ENCODE data around the gene RACK1. TPM values are rescaled to one million over a fixed set of nuclear protein-coding genes. Genes with fewer than 3 reads are reported as not detected.

RACK1 gene
- total and polyA plus RNA-seq, 8 donors = 814 to 3,034 (median 2,078) TPM

GRCh38 chr5:181259283-181259682 is 15.6 kb upstream of the RACK1 start:
- peak overlapping the region; percentile 85 to 92 (median 87) for H3K4me3 ChIP-seq
- no peak for DNase-seq
- no peaks in the 10 kb centered on the region for H3K27me3 ChIP-seq
- no peak for TF ChIP-seq CTCF (IDR thresholded peaks at IDR 0.05)
- no peak for TF ChIP-seq EP300 (IDR thresholded peaks at IDR 0.05)
- no peak for TF ChIP-seq POLR2AphosphoS5 (IDR thresholded peaks at IDR 0.05)
- no peak for TF ChIP-seq POLR2A (IDR thresholded peaks at IDR 0.05)
- 14 to 44% (median 29%) methylated on average over 2 of the region's 2 CpGs for WGBS, 5 donors
- peak overlapping the region in 4 of 5 donors; percentile 98 to 100 (median 99) for H3K27ac ChIP-seq
- peaks cover 49 to 77% (median 68%) of the 10 kb centered on the region in 4 donors for H3K4me1 ChIP-seq
- intact Hi-C loops (cut with DNase I; ENCODE audit: low total_unique reads) = no loop called here
- H3K9me3 ChIP-seq = no peaks in the 10 kb centered on the region
- peaks cover 0 to 39% (median 27%) of the 10 kb centered on the region in 4 donors for H3K36me3 ChIP-seq

- no peak for TF ChIP-seq POLR2A (IDR thresholded peaks at IDR 0.05)
- no peak for TF ChIP-seq EP300 (IDR thresholded peaks at IDR 0.05)
- TF ChIP-seq POLR2AphosphoS5 (IDR thresholded peaks at IDR 0.05) = no peak
- TF ChIP-seq CTCF (IDR thresholded peaks at IDR 0.05) = no peak
- Histone ChIP-seq H3K4me1 (peaks cover 51 to 84% (median 73%) of the 10 kb centered on the region in 4 donors), H3K36me3 (peaks cover 0 to 39% (median 27%) of the 10 kb centered on the region in 4 donors), H3K27ac (peak overlapping the region in 1 of 5 donors; percentile 12), H3K4me3 (peak overlapping the region in 3 of 4 donors; percentile 85 to 92 (median 85)), H3K27me3 (no peaks in the 10 kb centered on the region), H3K9me3 (no peaks in the 10 kb centered on the region)
- WGBS, 5 donors = 46 to 53% (median 49%) methylated on average over 3 of the region's 3 CpGs
- DNase-seq = no peak
- intact Hi-C loops (cut with DNase I; ENCODE audit: low total_unique reads) = no loop called here
Measured at GRCh38 chr5:181258576-181258975, 14.9 kb upstream of the RACK1 start.

GRCh38 chr5:181255836-181256578 is 12.3 kb upstream of the RACK1 start:
- 79 to 87% (median 83%) methylated on average over 7 of the region's 7 CpGs for WGBS, 5 donors

GRCh38 chr5:181255276-181255675 is 11.6 kb upstream of the RACK1 start:
- H3K27me3 ChIP-seq = no peaks in the 10 kb centered on the region
- TF ChIP-seq POLR2AphosphoS5 (IDR thresholded peaks at IDR 0.05) (no peak), CTCF (IDR thresholded peaks at IDR 0.05) (no peak), EP300 (IDR thresholded peaks at IDR 0.05) (no peak), POLR2A (IDR thresholded peaks at IDR 0.05) (no peak)
- intact Hi-C loops (cut with DNase I; ENCODE audit: low total_unique reads) = no loop called here
- no peak overlapping the region for H3K4me3 ChIP-seq
- peaks cover 0 to 63% (median 48%) of the 10 kb centered on the region in 4 donors for H3K36me3 ChIP-seq
- peak overlapping the region in 1 of 5 donors; percentile 0 for H3K27ac ChIP-seq
- H3K4me1 ChIP-seq = peaks cover 74 to 100% (median 88%) of the 10 kb centered on the region in 4 donors
- DNase-seq = no peak
- 25 to 69% (median 59%) methylated on average over 1 of the region's 1 CpG for WGBS, 5 donors
- H3K9me3 ChIP-seq = no peaks in the 10 kb centered on the region

More at GRCh38 chr5:181255836-181256578, 12.3 kb upstream of the RACK1 start:
- Histone ChIP-seq H3K4me3 (no peak overlapping the region), H3K27ac (no peak overlapping the region), H3K36me3 (peaks cover 0 to 55% (median 47%) of the 10 kb centered on the region in 4 donors), H3K27me3 (no peaks in the 10 kb centered on the region), H3K9me3 (no peaks in the 10 kb centered on the region), H3K4me1 (peaks cover 70 to 95% (median 84%) of the 10 kb centered on the region in 4 donors)
- TF ChIP-seq EP300 (IDR thresholded peaks at IDR 0.05) (no peak), CTCF (IDR thresholded peaks at IDR 0.05) (no peak), POLR2AphosphoS5 (IDR thresholded peaks at IDR 0.05) (no peak), POLR2A (IDR thresholded peaks at IDR 0.05) (no peak)
- no peak for DNase-seq
- intact Hi-C loops (cut with DNase I; ENCODE audit: low total_unique reads) = no loop called here
